ENCODE measurements around the gene RHOC.
A peak's percentile ranks its signal among the peaks of the same experiment; 100 is the strongest.

Gene RHOC

GRCh38 chr1:112703706-112704105 lies 3.2 kb downstream of the RHOC start:
- no peak overlapping the region for H3K4me3 ChIP-seq (ENCODE audit: low read depth, low read length)
- no peak overlapping the region for H2BK12ac ChIP-seq (ENCODE audit: low read length)
- no peak overlapping the region for H2AK5ac ChIP-seq (ENCODE audit: low read length)
- H4K8ac ChIP-seq (ENCODE audit: low read depth, low read length), result no peak overlapping the region
- WGBS (ENCODE audit: extremely low coverage, insufficient coverage, insufficient read length), result no CpG with 5 or more reads among the region's 8 CpGs
- DNase-seq, result no peak
- peaks cover 43 to 51% of the 10 kb centered on the region in 2 experiments for H3K4me1 ChIP-seq (ENCODE audit: control insufficient read depth in 1 of 2, insufficient read depth in 2 of 2, low read length in 2 of 2)
- H3K79me1 ChIP-seq (ENCODE audit: low read length), result peaks cover 32% of the 10 kb centered on the region
- peak overlapping the region; percentile 40 for H4K91ac ChIP-seq (ENCODE audit: low read depth, low read length)
- H2AFZ ChIP-seq (ENCODE audit: insufficient read depth, low read length, poor library complexity), result no peak overlapping the region
- H4K12ac ChIP-seq (ENCODE audit: low read depth, low read length), result no peak overlapping the region
- H3K23ac ChIP-seq (ENCODE audit: low read length), result no peak overlapping the region
- H3K14ac ChIP-seq (ENCODE audit: low read length), result no peak overlapping the region
- peaks cover 34 to 43% of the 10 kb centered on the region in 2 experiments for H3K36me3 ChIP-seq (ENCODE audit: control insufficient read depth in 1 of 2, insufficient read depth in 2 of 2, low read length in 2 of 2)
- peak overlapping the region; percentile 59 for H3K4ac ChIP-seq (ENCODE audit: low read depth, low read length)
- H3K9me3 ChIP-seq (ENCODE audit: insufficient read depth, low read depth, low read length), result no peaks in the 10 kb centered on the region
- H2BK5ac ChIP-seq (ENCODE audit: low read depth, low read length, poor library complexity), result peak overlapping the region; percentile 24
- no peak overlapping the region for H2BK120ac ChIP-seq (ENCODE audit: insufficient read depth, low read length, poor library complexity)
- H3K4me2 ChIP-seq (ENCODE audit: low read length), result no peak overlapping the region
- peak overlapping the region; percentile 25 for H3K18ac ChIP-seq (ENCODE audit: low read length)
- H3K79me2 ChIP-seq (ENCODE audit: control insufficient read depth, insufficient read depth, low read length, poor library complexity), result peaks cover 24% of the 10 kb centered on the region
- H3K9ac ChIP-seq (ENCODE audit: low read length), result peak overlapping the region; percentile 20
- no peak overlapping the region for H3K27ac ChIP-seq (ENCODE audit: low read depth, low read length)
- H3K27me3 ChIP-seq (ENCODE audit: insufficient read depth, low read length), result no peaks in the 10 kb centered on the region

- WGBS (ENCODE audit: extremely low coverage, insufficient coverage, insufficient read length), result no CpG with 5 or more reads among the region's 12 CpGs
- Histone ChIP-seq H3K9me3 (ENCODE audit: insufficient read depth, low read depth, low read length) (no peaks in the 10 kb centered on the region), H3K27ac (ENCODE audit: low read depth, low read length) (no peak overlapping the region), H4K12ac (ENCODE audit: low read depth, low read length) (no peak overlapping the region), H3K4me2 (ENCODE audit: low read length) (no peak overlapping the region), H3K79me1 (ENCODE audit: low read length) (peaks cover 34% of the 10 kb centered on the region), H2AK5ac (ENCODE audit: low read length) (no peak overlapping the region), H2BK12ac (ENCODE audit: low read length) (no peak overlapping the region), H3K4me1 (ENCODE audit: control insufficient read depth in 1 of 2, insufficient read depth in 2 of 2, low read length in 2 of 2) (peaks cover 53 to 59% of the 10 kb centered on the region in 2 experiments), H4K91ac (ENCODE audit: low read depth, low read length) (no peak overlapping the region), H3K23ac (ENCODE audit: low read length) (no peak overlapping the region), H3K4me3 (ENCODE audit: low read depth, low read length) (no peak overlapping the region), H3K14ac (ENCODE audit: low read length) (no peak overlapping the region), H4K8ac (ENCODE audit: low read depth, low read length) (no peak overlapping the region), H3K4ac (ENCODE audit: low read depth, low read length) (no peak overlapping the region), H2BK5ac (ENCODE audit: low read depth, low read length, poor library complexity) (no peak overlapping the region), H3K18ac (ENCODE audit: low read length) (no peak overlapping the region), H2AFZ (ENCODE audit: insufficient read depth, low read length, poor library complexity) (no peak overlapping the region), H3K79me2 (ENCODE audit: control insufficient read depth, insufficient read depth, low read length, poor library complexity) (peaks cover 24% of the 10 kb centered on the region), H3K36me3 (ENCODE audit: control insufficient read depth in 1 of 2, insufficient read depth in 2 of 2, low read length in 2 of 2) (peaks cover 42 to 53% of the 10 kb centered on the region in 2 experiments), H2BK120ac (ENCODE audit: insufficient read depth, low read length, poor library complexity) (no peak overlapping the region), H3K9ac (ENCODE audit: low read length) (no peak overlapping the region), H3K27me3 (ENCODE audit: insufficient read depth, low read length) (no peaks in the 10 kb centered on the region)
- no peak for DNase-seq
Observed at GRCh38 chr1:112702420-112703261, 4.3 kb downstream of the RHOC start.

- Histone ChIP-seq H2BK5ac (ENCODE audit: low read depth, low read length, poor library complexity) (no peak overlapping the region), H3K4ac (ENCODE audit: low read depth, low read length) (no peak overlapping the region), H4K12ac (ENCODE audit: low read depth, low read length) (no peak overlapping the region), H3K4me2 (ENCODE audit: low read length) (no peak overlapping the region), H4K91ac (ENCODE audit: low read depth, low read length) (no peak overlapping the region), H3K27me3 (ENCODE audit: insufficient read depth, low read length) (no peaks in the 10 kb centered on the region), H2BK120ac (ENCODE audit: insufficient read depth, low read length, poor library complexity) (no peak overlapping the region), H3K9ac (ENCODE audit: low read length) (no peak overlapping the region), H3K18ac (ENCODE audit: low read length) (no peak overlapping the region), H2AK5ac (ENCODE audit: low read length) (no peak overlapping the region), H3K27ac (ENCODE audit: low read depth, low read length) (no peak overlapping the region), H2AFZ (ENCODE audit: insufficient read depth, low read length, poor library complexity) (no peak overlapping the region), H2BK12ac (ENCODE audit: low read length) (no peak overlapping the region), H4K8ac (ENCODE audit: low read depth, low read length) (no peak overlapping the region), H3K36me3 (ENCODE audit: control insufficient read depth in 1 of 2, insufficient read depth in 2 of 2, low read length in 2 of 2) (peaks cover 42 to 53% of the 10 kb centered on the region in 2 experiments), H3K4me3 (ENCODE audit: low read depth, low read length) (no peak overlapping the region), H3K79me1 (ENCODE audit: low read length) (peaks cover 29% of the 10 kb centered on the region), H3K79me2 (ENCODE audit: control insufficient read depth, insufficient read depth, low read length, poor library complexity) (peaks cover 24% of the 10 kb centered on the region), H3K14ac (ENCODE audit: low read length) (no peak overlapping the region), H3K23ac (ENCODE audit: low read length) (no peak overlapping the region), H3K9me3 (ENCODE audit: insufficient read depth, low read depth, low read length) (no peaks in the 10 kb centered on the region), H3K4me1 (ENCODE audit: control insufficient read depth in 1 of 2, insufficient read depth in 2 of 2, low read length in 2 of 2) (peaks cover 51 to 57% of the 10 kb centered on the region in 2 experiments)
- no CpG with 5 or more reads among the region's 3 CpGs for WGBS (ENCODE audit: extremely low coverage, insufficient coverage, insufficient read length)
- DNase-seq, result peak; percentile 33 to 50
Observed at GRCh38 chr1:112702067-112702395, 4.9 kb downstream of the RHOC start.

GRCh38 chr1:112701227-112702066 lies 5.5 kb downstream of the RHOC start:
- Histone ChIP-seq H4K12ac (ENCODE audit: low read depth, low read length) (no peak overlapping the region), H3K9ac (ENCODE audit: low read length) (no peak overlapping the region), H3K79me2 (ENCODE audit: control insufficient read depth, insufficient read depth, low read length, poor library complexity) (peaks cover 20% of the 10 kb centered on the region), H3K4me1 (ENCODE audit: control insufficient read depth in 1 of 2, insufficient read depth in 2 of 2, low read length in 2 of 2) (peaks cover 51 to 57% of the 10 kb centered on the region in 2 experiments), H3K27ac (ENCODE audit: low read depth, low read length) (peak overlapping the region; percentile 81), H3K23ac (ENCODE audit: low read length) (no peak overlapping the region), H2AFZ (ENCODE audit: insufficient read depth, low read length, poor library complexity) (no peak overlapping the region), H2BK120ac (ENCODE audit: insufficient read depth, low read length, poor library complexity) (no peak overlapping the region), H3K79me1 (ENCODE audit: low read length) (peaks cover 24% of the 10 kb centered on the region), H2AK5ac (ENCODE audit: low read length) (no peak overlapping the region), H3K27me3 (ENCODE audit: insufficient read depth, low read length) (no peaks in the 10 kb centered on the region), H2BK5ac (ENCODE audit: low read depth, low read length, poor library complexity) (no peak overlapping the region), H3K4ac (ENCODE audit: low read depth, low read length) (no peak overlapping the region), H3K9me3 (ENCODE audit: insufficient read depth, low read depth, low read length) (no peaks in the 10 kb centered on the region), H3K36me3 (ENCODE audit: control insufficient read depth in 1 of 2, insufficient read depth in 2 of 2, low read length in 2 of 2) (peaks cover 47 to 59% of the 10 kb centered on the region in 2 experiments), H2BK12ac (ENCODE audit: low read length) (peak overlapping the region; percentile 7), H3K4me3 (ENCODE audit: low read depth, low read length) (no peak overlapping the region), H3K14ac (ENCODE audit: low read length) (no peak overlapping the region), H4K91ac (ENCODE audit: low read depth, low read length) (peak overlapping the region; percentile 13), H3K4me2 (ENCODE audit: low read length) (peak overlapping the region; percentile 28), H4K8ac (ENCODE audit: low read depth, low read length) (no peak overlapping the region), H3K18ac (ENCODE audit: low read length) (no peak overlapping the region)
- WGBS (ENCODE audit: extremely low coverage, insufficient coverage, insufficient read length), result no CpG with 5 or more reads among the region's 17 CpGs
- no peak for DNase-seq
